Mesenteric fat pad (tissue), 1 donor: ENCODE data around the gene HELZ. TPM values are rescaled to one million over a fixed set of nuclear protein-coding genes. Genes with fewer than 3 reads are reported as not detected.
"Not testable (repeated sequence)": the region's sequence is repeated elsewhere in the genome, so short reads cannot be mapped to it uniquely, and the experiment has no call there.

Experiments
- DNase-seq: peaks from one replicate; pipeline ENCODE4 v3.0.0-alpha.2; 2020; ENCODE audit warnings: low spot score
- total RNA-seq: library from RNA; stranded (reverse); fragmentation: NEBNext Ultra II Directional; extraction: Animal tissue kit (Norgen Biotek cat#: 25700); gene quantifications from one replicate; pipeline ENCODE4 v1.2.1, GENCODE V29; 2021
- donor health status: DM: yes; HTN: yes; CAD: no.

Gene HELZ
- total RNA-seq, 1 donor from 2014 or later: 68.8 TPM

GRCh38 chr17:67151717-67152116 lies 93.3 kb downstream of the HELZ start:
- no peak for DNase-seq

GRCh38 chr17:67150826-67151225 lies 94.2 kb downstream of the HELZ start:
- no peak for DNase-seq

GRCh38 chr17:67148352-67148751 lies 96.6 kb downstream of the HELZ start:
- DNase-seq: no peak

- no peak for DNase-seq
These were observed 99.7 kb downstream of the HELZ start for GRCh38 chr17:67145183-67145805.

- DNase-seq: no peak
These were observed 101.7 kb downstream of the HELZ start for GRCh38 chr17:67143318-67143717.

GRCh38 chr17:67142030-67142429 lies 103.0 kb downstream of the HELZ start:
- DNase-seq: not testable (repeated sequence)

- DNase-seq: no peak
These were observed 105.0 kb downstream of the HELZ start for GRCh38 chr17:67139784-67140665.

- no peak for DNase-seq
These were observed 105.7 kb downstream of the HELZ start for GRCh38 chr17:67139289-67139688.

- no peak for DNase-seq
These were observed 106.6 kb downstream of the HELZ start for GRCh38 chr17:67138392-67138791.

GRCh38 chr17:67137860-67138259 lies 107.1 kb downstream of the HELZ start:
- DNase-seq: no peak

GRCh38 chr17:67137026-67137370 lies 108.0 kb downstream of the HELZ start:
- DNase-seq: no peak

- DNase-seq: no peak
These were observed 108.6 kb downstream of the HELZ start for GRCh38 chr17:67136191-67137025.

GRCh38 chr17:67133161-67133560 lies 111.8 kb downstream of the HELZ start:
- no peak for DNase-seq

GRCh38 chr17:67132366-67132765 lies 112.6 kb downstream of the HELZ start:
- no peak for DNase-seq

GRCh38 chr17:67130768-67131167 lies 114.2 kb downstream of the HELZ start:
- DNase-seq: no peak

GRCh38 chr17:67129283-67129682 lies 115.7 kb downstream of the HELZ start:
- no peak for DNase-seq

- DNase-seq: no peak
These were observed 116.3 kb downstream of the HELZ start for GRCh38 chr17:67128700-67129099.

GRCh38 chr17:67127925-67128324 lies 117.1 kb downstream of the HELZ start:
- no peak for DNase-seq

- no peak for DNase-seq
These were observed 118.0 kb downstream of the HELZ start for GRCh38 chr17:67126983-67127382.

- not testable (repeated sequence) for DNase-seq
These were observed 118.5 kb downstream of the HELZ start for GRCh38 chr17:67126543-67126942.

- DNase-seq: no peak
These were observed 119.1 kb downstream of the HELZ start for GRCh38 chr17:67125924-67126323.

GRCh38 chr17:67125417-67125816 lies 119.6 kb downstream of the HELZ start:
- no peak for DNase-seq
